ENCODE data around the gene TCF23. TPM values are rescaled to one million over a fixed set of nuclear protein-coding genes. Genes with fewer than 3 reads are reported as not detected.
A peak's percentile ranks its signal among the peaks of the same experiment; 100 is the strongest.

TCF23 gene
- total and polyA plus RNA-seq, 2 of the 4 experiments (the other 2 are of a cell fraction) = not detected

- H2BK5ac ChIP-seq (ENCODE audit: low read depth, low read length, poor library complexity, severe bottlenecking) = no peak overlapping the region
- DNase-seq (no peak), ATAC-seq (ENCODE audit: low read depth) (no peak)
- 89% methylated on average over 4 of the region's 15 CpGs; no CpG with 5 or more reads in 1 of the 2 experiments for WGBS, 2 experiments (ENCODE audit: extremely low coverage in 2 of 2, insufficient read length in 1 of 2)
- no peaks in the 10 kb centered on the region for H3K79me1 ChIP-seq (ENCODE audit: low read depth in 1 of 2, low read length in 2 of 2)
- H2BK15ac ChIP-seq (ENCODE audit: low read depth, low read length) = no peak overlapping the region
- in situ Hi-C loops (cut with MboI; ENCODE audit: low sequenced_read_pairs) (no loop called here), intact Hi-C loops (cut with micrococcal nuclease) (no loop called here), dilution Hi-C loops (cut with HindIII; ENCODE audit: low sequenced_read_pairs, unreplicated experiment) (no loop called here)
- H3K36me3 ChIP-seq (ENCODE audit: control insufficient read depth, insufficient read depth, low read length) = no peaks in the 10 kb centered on the region
- H3K9ac ChIP-seq (ENCODE audit: low read depth, low read length) = no peak overlapping the region
- H3K9me3 ChIP-seq (ENCODE audit: control insufficient read depth, insufficient read depth, low read length) = no peaks in the 10 kb centered on the region
- ChIA-PET POLR2A (ENCODE audit: unreplicated experiment) (no interaction called here), CTCF (interaction anchor here (0.6 kb wide), 1 partner anchor 126 kb away, joined by 6 read pairs; no protein-coding TSS in a partner anchor)
- no peak overlapping the region for H3K4me2 ChIP-seq (ENCODE audit: low read depth, low read length)
- peaks cover 7% of the 10 kb centered on the region; the same call in 1 of the 2 replicates for H3K9me1 ChIP-seq (ENCODE audit: insufficient read depth, low read length)
- H2AFZ ChIP-seq (replicated peaks; ENCODE audit: low read length, poor library complexity) = no peak overlapping the region
- H3K27ac ChIP-seq (ENCODE audit: insufficient read depth, low read length) = no peak overlapping the region
- H4K20me1 ChIP-seq (ENCODE audit: insufficient read depth, low read length) = no peaks in the 10 kb centered on the region
- H3K4me1 ChIP-seq (ENCODE audit: control insufficient read depth, insufficient read depth, low read length) = peaks cover 7% of the 10 kb centered on the region
- TF ChIP-seq MAZ (IDR thresholded peaks at IDR 0.05; ENCODE audit: borderline replicate concordance, low read depth, low read length) (no peak), CHD1 (IDR thresholded peaks at IDR 0.05; ENCODE audit: low read depth, low read length) (no peak), CEBPB (IDR thresholded peaks at IDR 0.05; ENCODE audit: low read depth, low read length) (no peak), USF2 (IDR thresholded peaks at IDR 0.05; ENCODE audit: low read depth, low read length) (no peak)
- H2BK20ac ChIP-seq (ENCODE audit: low read depth, low read length) = no peak overlapping the region
- H4K8ac ChIP-seq (ENCODE audit: low read depth in 2 of 2, low read length in 2 of 2) = no peak overlapping the region
- no peak overlapping the region for H4K91ac ChIP-seq (ENCODE audit: insufficient read depth, low read depth, low read length)
- 0 out of 2 replicates have a peak overlapping the region, but pooled peaks have one; percentile 51 for H3K23ac ChIP-seq (ENCODE audit: low read depth, low read length)
- peak overlapping the region; percentile 44; the same call in 1 of the 2 replicates for H2AK5ac ChIP-seq (ENCODE audit: low read depth, low read length)
- no peak overlapping the region for H3K4me3 ChIP-seq (ENCODE audit: insufficient read depth, low read depth, low read length)
- no TSS peak for BruUV-seq (replicated peaks)
- no peak overlapping the region for H2AK9ac ChIP-seq (replicated peaks; ENCODE audit: low read depth, low read length, poor library complexity)
- H3K14ac ChIP-seq (replicated peaks; ENCODE audit: low read depth, low read length) = no peak overlapping the region
- peaks cover 32% of the 10 kb centered on the region for H3K27me3 ChIP-seq (ENCODE audit: control insufficient read depth, insufficient read depth, low read length)
- no peak overlapping the region for H3K18ac ChIP-seq (ENCODE audit: low read depth, low read length)
- no peak overlapping the region for H2BK120ac ChIP-seq (ENCODE audit: low read depth, low read length)
- H3K4ac ChIP-seq (ENCODE audit: low read depth, low read length) = no peak overlapping the region
- no peak overlapping the region for H3K56ac ChIP-seq (ENCODE audit: extremely low read depth, insufficient read depth, low read length)
- H4K5ac ChIP-seq (ENCODE audit: low read depth, low read length) = no peak overlapping the region
Observed at GRCh38 chr2:27177441-27178351, 28.9 kb downstream of the TCF23 start.
